Stimulated activated CD8-positive, alpha-beta memory T cell treated with anti-CD3 and anti-CD28 coated beads, Interleukin-15, amount 100 ng/mL, for 1 hour (primary cell): Measurements from ENCODE around the gene CLCNKA.
A peak's percentile ranks its signal among the peaks of the same experiment; 100 is the strongest.

Source experiments
- DNase-seq: peaks from one replicate; pipeline ENCODE4 v3.0.0-alpha.2; 2020; ENCODE audit warnings: low read depth

Gene CLCNKA

DNA sequence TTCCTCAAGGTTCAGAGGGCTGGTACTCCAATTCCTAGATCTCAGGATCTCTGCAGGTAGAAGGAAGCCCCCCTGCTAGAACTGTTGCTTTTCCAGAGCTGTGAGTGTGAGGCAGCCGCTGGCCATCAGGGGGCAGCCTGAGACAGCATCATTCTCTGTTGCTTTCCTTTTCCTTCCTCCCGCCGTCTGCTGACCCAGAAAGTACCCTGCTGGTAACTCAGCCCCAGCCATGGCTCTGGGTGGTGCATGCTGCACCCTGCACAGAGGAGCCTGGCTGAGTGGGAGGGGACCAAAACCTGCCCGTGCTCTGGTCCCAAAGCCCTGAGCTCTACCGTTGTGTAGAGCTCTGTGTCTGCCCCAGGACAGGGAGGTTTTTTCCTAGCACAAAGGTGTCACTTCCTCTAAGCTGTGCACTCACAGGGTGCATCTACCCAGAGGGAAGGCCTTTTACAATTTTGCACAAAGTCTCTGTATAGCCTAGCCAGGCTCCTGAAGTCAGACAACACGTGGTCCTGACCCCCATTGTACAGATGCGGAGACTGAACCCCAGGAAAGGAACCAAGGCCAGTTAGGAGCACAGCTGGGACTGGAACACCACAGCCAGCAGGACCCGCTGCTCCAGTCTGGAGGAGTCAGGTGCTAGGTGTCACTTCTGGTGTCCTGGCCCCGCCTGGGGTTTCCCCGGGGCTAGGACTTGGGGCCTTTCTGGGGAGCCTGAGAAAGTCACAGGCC, 57.3 kb downstream of the CLCNKA start:
- DNase-seq, result peak; percentile 53

DNA sequence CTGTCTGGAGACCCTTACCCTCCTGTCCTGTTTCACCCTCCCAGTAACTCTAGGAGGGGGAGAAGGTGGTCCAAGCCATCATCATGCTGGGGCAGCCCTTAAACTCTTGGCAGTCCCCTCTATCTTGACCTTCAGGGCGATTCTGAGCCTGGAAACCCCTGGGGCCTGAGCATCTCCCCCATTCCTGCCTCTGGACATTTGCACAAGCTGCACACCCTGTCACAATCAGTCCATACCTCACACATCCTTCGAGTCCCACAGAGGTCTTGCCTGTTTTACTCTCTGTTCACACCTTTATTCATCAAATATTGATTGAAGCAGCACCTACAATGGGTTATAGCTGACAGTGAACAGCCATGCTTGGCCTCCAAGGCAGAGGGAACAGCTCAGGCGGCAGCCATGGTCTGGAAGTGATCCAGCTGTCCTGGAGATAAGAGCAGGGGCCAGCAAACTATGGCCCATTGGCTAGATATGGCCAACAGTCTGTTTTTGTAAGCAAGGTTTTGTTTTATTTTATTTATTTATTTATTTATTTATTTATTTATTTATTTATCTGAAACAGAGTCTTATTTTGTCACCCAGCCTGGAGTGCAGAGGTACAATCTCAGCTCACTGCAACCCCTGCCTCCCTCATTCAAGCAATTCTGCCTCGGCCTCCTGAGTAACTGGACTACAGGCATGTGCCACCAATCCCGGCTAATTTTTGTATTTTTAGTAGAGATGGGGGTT, 58.8 kb downstream of the CLCNKA start:
- DNase-seq, result no peak

DNA sequence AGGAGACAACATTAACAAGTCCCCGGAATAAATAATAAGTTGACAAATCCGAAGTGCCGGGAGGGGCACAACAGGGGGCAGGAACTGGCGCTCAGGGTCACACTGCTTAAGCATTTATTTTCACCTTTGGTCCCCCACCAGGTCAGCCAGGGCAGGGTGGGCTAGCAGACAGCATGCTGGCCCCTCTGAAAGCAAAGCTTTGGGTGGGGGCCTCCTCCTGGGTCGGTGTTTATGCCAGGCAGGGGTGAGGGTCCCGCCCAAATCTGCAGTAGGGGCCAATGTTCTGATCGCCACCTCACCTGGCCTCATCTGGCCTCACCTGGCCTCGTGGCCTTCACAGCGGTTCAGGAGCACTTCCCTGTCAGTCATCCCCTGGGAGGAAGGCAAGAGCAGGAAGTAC, 59.8 kb downstream of the CLCNKA start:
- DNase-seq, result no peak

DNA sequence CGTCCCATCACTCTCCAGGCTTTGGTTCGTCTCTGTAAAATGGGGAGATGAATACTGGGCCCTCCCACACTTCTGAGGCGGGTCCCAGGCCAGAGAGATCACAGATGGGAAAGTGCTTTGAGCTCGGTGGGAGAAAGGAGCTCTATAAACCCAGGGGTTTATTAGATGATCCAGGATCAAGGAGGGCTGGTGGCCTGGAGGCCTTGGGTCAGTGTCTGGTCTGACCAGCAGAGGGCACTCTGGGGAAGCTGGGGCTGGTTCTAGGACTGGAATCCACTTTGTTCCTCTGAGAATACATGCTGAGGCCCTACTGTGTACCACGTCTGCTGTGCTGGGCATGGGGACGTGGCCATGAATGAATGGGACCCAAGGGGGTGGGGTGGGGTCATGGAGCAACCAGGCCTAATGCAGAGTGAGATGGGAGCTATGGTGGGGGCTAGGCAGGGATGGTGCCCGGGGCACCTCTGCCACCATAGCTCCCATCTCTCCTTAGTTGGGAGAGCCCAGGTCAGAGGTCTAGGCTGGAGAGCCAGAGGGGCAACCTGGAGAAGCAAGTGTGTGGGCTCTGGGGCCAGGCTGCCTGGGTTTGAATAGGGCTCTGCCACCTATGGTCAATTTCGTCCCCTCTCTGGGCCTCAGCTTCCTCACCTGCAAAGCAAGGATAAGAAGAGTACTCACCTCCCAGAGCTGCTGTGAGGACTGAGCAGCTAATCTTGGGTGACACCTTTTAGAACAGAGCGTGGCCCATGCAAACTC, 60.6 kb downstream of the CLCNKA start:
- DNase-seq, result peak; percentile 31

DNA sequence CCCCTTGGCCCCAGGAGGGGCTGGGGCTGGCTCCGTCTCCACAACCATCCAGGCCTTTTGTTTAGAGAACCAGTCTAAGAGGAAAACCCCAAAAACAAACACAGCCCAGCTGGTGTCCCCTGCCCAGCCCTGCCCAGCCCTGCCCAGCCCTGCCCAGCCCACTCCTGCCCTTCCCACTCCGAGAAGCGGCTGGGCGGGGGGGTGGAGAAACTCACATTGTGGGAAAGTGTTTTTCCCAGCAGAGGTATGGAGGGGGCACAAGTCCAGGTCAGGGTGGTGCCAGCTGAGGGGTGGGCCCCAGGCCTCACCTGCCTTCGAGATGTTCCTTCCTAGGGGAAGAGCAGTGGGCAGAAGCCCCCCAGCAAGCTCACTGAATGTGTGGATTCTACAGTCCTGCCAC, 61.6 kb downstream of the CLCNKA start:
- no peak for DNase-seq
